HL-60/S4 (cell line): Measurements from ENCODE around the gene SLC28A1.
"Not testable (repeated sequence)": the region's sequence is repeated elsewhere in the genome, so short reads cannot be mapped to it uniquely, and the experiment has no call there.

ENCODE experiments used
- in situ Hi-C: fragments of 300-500 bp; cut with MboI; formaldehyde crosslinking; loops from 2 replicates; pipeline ENCODE4 v1.14.3; 2022; ENCODE audit warnings: low sequenced_read_pairs

Gene SLC28A1

GRCh38 chr15:84908564-84908963, 24.1 kb downstream of the SLC28A1 start:
- in situ Hi-C loops, result no loop called here

- in situ Hi-C loops, result no loop called here
These were observed 24.6 kb downstream of the SLC28A1 start for GRCh38 chr15:84909029-84909428.

GRCh38 chr15:84909782-84910181, 25.3 kb downstream of the SLC28A1 start:
- in situ Hi-C loops, result loop anchor here (10.0 kb wide), 1 partner anchor 55 kb away; no protein-coding TSS in a partner anchor

- in situ Hi-C loops, result loop anchor here (10.0 kb wide), 1 partner anchor 56 kb away; no protein-coding TSS in a partner anchor
These were observed 26.6 kb downstream of the SLC28A1 start for GRCh38 chr15:84910928-84911623.

- in situ Hi-C loops, result loop anchor here (10.0 kb wide), 1 partner anchor 57 kb away; no protein-coding TSS in a partner anchor
These were observed 27.6 kb downstream of the SLC28A1 start for GRCh38 chr15:84911879-84912660.

- in situ Hi-C loops, result loop anchor here (10.0 kb wide), 1 partner anchor 59 kb away; no protein-coding TSS in a partner anchor
These were observed 28.9 kb downstream of the SLC28A1 start for GRCh38 chr15:84913360-84913723.

GRCh38 chr15:84914351-84914750, 29.9 kb downstream of the SLC28A1 start:
- in situ Hi-C loops, result loop anchor here (10.0 kb wide), 1 partner anchor 60 kb away; no protein-coding TSS in a partner anchor

GRCh38 chr15:84914909-84915605, 30.6 kb downstream of the SLC28A1 start:
- in situ Hi-C loops, result loop anchor here (10.0 kb wide), 1 partner anchor 60 kb away; no protein-coding TSS in a partner anchor

GRCh38 chr15:84915606-84915958, 31.1 kb downstream of the SLC28A1 start:
- in situ Hi-C loops, result loop anchor here (10.0 kb wide), 1 partner anchor 61 kb away; no protein-coding TSS in a partner anchor

- in situ Hi-C loops, result loop anchor here (10.0 kb wide), 1 partner anchor 63 kb away; no protein-coding TSS in a partner anchor
These were observed 33.0 kb downstream of the SLC28A1 start for GRCh38 chr15:84917452-84917851.

- in situ Hi-C loops, result loop anchor here (10.0 kb wide), 1 partner anchor 64 kb away; no protein-coding TSS in a partner anchor
These were observed 34.7 kb downstream of the SLC28A1 start for GRCh38 chr15:84919106-84919667.

GRCh38 chr15:84921121-84921520, 36.7 kb downstream of the SLC28A1 start:
- in situ Hi-C loops, result no loop called here

GRCh38 chr15:84922530-84922929, 38.1 kb downstream of the SLC28A1 start:
- in situ Hi-C loops, result no loop called here

- in situ Hi-C loops, result no loop called here
These were observed 39.7 kb downstream of the SLC28A1 start for GRCh38 chr15:84924077-84924731.

GRCh38 chr15:84924821-84925569, 40.5 kb downstream of the SLC28A1 start:
- in situ Hi-C loops, result not testable (repeated sequence)

GRCh38 chr15:84925906-84926305, 41.4 kb downstream of the SLC28A1 start:
- in situ Hi-C loops, result no loop called here

- in situ Hi-C loops, result no loop called here
These were observed 42.2 kb downstream of the SLC28A1 start for GRCh38 chr15:84926491-84927230.

- in situ Hi-C loops, result no loop called here
These were observed 44.3 kb downstream of the SLC28A1 start for GRCh38 chr15:84928843-84929168.
